ENCODE results near the gene PTPRM.

Gene PTPRM

DNA sequence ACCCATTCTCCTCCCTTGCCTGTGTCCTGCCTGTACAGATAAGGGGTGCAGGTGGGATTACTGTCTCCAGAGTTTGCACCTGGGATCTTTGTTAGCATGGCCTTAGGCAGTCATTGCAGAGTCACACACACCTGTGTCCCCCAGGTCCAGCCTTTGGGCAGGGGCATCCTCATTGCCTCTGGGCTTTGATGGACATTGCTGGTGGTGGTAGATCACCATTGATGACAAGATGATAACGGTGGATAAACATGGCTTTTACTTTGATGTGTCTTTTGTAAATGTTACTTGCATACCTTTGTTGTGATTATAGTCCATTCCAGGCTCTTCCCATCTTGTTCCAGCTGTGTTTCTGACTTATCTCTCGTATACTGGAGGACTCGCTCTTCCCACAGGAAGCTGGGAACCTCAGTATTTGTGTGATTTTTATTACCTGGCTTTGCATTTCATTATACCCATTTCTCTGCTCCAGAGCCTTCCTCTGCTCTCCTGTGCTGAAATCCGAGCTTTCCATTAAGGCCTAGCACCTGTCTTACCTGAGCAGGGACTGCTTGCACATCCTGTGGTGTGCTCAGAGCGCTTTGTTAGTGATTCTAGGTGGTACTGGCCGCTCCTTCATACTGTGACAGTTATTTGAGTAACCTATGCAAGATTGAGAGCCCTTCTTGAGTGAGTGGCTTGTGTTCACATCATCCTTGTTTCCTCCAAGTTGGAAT is 79.2 kb downstream of the PTPRM start:
- Histone ChIP-seq H2AFZ (ENCODE audit: low read depth) (no peak overlapping the region), H3K27me3 (ENCODE audit: insufficient read depth, low read depth) (no peaks in the 10 kb centered on the region), H3K36me3 (ENCODE audit: insufficient read depth) (no peaks in the 10 kb centered on the region), H3K4me3 (IDR thresholded peaks at IDR 0.05; ENCODE audit: insufficient read depth, low read depth, low read length) (no peak overlapping the region), H3K4me2 (no peak overlapping the region), H3K9ac (no peak overlapping the region), H3K27ac (no peak overlapping the region), H3K79me2 (ENCODE audit: insufficient read depth, low read depth) (no peaks in the 10 kb centered on the region; the same call in 1 of the 2 replicates), H3K4me1 (ENCODE audit: low read depth, poor library complexity, severe bottlenecking) (peaks cover 3% of the 10 kb centered on the region), H4K20me1 (ENCODE audit: insufficient read depth) (no peaks in the 10 kb centered on the region)
- TF ChIP-seq, protein P1, sequence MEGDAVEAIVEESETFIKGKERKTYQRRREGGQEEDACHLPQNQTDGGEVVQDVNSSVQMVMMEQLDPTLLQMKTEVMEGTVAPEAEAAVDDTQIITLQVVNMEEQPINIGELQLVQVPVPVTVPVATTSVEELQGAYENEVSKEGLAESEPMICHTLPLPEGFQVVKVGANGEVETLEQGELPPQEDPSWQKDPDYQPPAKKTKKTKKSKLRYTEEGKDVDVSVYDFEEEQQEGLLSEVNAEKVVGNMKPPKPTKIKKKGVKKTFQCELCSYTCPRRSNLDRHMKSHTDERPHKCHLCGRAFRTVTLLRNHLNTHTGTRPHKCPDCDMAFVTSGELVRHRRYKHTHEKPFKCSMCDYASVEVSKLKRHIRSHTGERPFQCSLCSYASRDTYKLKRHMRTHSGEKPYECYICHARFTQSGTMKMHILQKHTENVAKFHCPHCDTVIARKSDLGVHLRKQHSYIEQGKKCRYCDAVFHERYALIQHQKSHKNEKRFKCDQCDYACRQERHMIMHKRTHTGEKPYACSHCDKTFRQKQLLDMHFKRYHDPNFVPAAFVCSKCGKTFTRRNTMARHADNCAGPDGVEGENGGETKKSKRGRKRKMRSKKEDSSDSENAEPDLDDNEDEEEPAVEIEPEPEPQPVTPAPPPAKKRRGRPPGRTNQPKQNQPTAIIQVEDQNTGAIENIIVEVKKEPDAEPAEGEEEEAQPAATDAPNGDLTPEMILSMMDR (conservative IDR thresholded peaks at IDR 0.05; ENCODE audit: low read depth, low read length) = no peak

DNA sequence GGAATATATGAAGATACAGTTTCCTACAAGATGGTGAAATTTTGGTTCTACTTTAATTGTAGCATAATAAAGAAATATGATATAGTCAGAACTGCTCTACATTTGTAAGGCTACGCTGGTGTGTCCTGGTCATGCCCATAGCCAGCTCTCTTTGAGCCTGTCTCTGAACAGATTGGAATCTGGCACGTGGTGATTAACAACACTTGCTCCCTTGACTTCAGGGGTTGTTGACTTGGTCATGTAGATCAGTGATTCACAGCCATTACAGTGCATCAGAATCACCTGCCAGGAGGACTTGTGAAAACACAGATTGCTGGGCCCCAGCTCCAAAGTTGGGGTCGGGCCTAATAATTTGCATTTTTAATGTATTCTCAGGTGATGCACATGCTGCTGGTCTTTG is 80.4 kb downstream of the PTPRM start:
- TF ChIP-seq, protein P1 (conservative IDR thresholded peaks at IDR 0.05; ENCODE audit: low read depth, low read length) = no peak
- H3K9ac ChIP-seq = no peak overlapping the region
- H3K27ac ChIP-seq = no peak overlapping the region
- H3K27me3 ChIP-seq (ENCODE audit: insufficient read depth, low read depth) = no peaks in the 10 kb centered on the region
- peaks cover 3% of the 10 kb centered on the region for H3K4me1 ChIP-seq (ENCODE audit: low read depth, poor library complexity, severe bottlenecking)
- no peak overlapping the region for H3K4me3 ChIP-seq (IDR thresholded peaks at IDR 0.05; ENCODE audit: insufficient read depth, low read depth, low read length)
- no peaks in the 10 kb centered on the region for H4K20me1 ChIP-seq (ENCODE audit: insufficient read depth)
- H3K4me2 ChIP-seq = no peak overlapping the region
- H3K79me2 ChIP-seq (ENCODE audit: insufficient read depth, low read depth) = no peaks in the 10 kb centered on the region; the same call in 1 of the 2 replicates
- H3K36me3 ChIP-seq (ENCODE audit: insufficient read depth) = no peaks in the 10 kb centered on the region
- H2AFZ ChIP-seq (ENCODE audit: low read depth) = no peak overlapping the region

DNA sequence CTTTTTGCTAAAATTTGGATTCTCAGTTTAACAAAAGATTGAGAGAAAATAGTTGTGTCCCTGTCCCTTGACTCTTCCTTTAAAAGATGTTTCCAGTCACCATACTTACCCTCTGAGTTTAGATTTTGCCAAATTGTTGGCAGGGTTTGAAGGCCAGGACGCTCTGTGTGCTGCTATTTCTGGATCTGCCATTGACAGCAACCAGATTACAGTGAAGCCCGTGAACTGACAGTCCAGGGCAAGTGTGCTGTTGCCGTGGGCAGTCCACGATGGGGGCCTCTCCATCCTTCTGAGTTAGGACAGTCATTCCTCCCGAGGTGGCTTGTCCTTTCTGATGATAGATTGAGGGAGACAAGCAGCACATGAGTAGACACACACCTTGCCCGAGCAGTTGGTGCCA is 89.9 kb downstream of the PTPRM start:
- Histone ChIP-seq H3K9ac (no peak overlapping the region), H3K27ac (no peak overlapping the region), H3K4me1 (ENCODE audit: low read depth, poor library complexity, severe bottlenecking) (peaks cover 9% of the 10 kb centered on the region), H3K79me2 (ENCODE audit: insufficient read depth, low read depth) (no peaks in the 10 kb centered on the region), H3K4me3 (IDR thresholded peaks at IDR 0.05; ENCODE audit: insufficient read depth, low read depth, low read length) (no peak overlapping the region), H3K36me3 (ENCODE audit: insufficient read depth) (no peaks in the 10 kb centered on the region), H2AFZ (ENCODE audit: low read depth) (no peak overlapping the region), H4K20me1 (ENCODE audit: insufficient read depth) (no peaks in the 10 kb centered on the region), H3K4me2 (no peak overlapping the region), H3K27me3 (ENCODE audit: insufficient read depth, low read depth) (no peaks in the 10 kb centered on the region)
- TF ChIP-seq, protein P1 (conservative IDR thresholded peaks at IDR 0.05; ENCODE audit: low read depth, low read length) = no peak

DNA sequence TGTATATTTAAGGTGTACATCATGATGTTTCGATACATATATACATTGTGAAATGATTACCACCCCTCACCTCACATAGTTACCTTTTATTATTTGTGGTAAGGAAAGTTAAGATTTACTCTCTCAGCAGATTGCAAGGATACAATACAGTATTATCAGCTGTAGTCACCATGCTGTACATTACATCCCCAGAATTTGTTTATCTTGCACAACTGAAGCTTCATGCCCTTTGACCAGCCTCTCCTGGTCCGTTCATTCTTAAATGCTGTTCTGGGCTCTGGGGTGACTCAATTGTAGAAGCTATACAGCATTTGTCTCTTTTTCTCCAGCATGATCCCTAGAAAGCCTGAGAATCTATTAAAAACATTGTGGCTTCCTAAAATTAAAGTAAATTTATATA is 90.8 kb downstream of the PTPRM start:
- Histone ChIP-seq H2AFZ (ENCODE audit: low read depth) (no peak overlapping the region), H3K4me2 (no peak overlapping the region), H3K4me3 (IDR thresholded peaks at IDR 0.05; ENCODE audit: insufficient read depth, low read depth, low read length) (no peak overlapping the region), H3K79me2 (ENCODE audit: insufficient read depth, low read depth) (no peaks in the 10 kb centered on the region), H3K27ac (no peak overlapping the region), H4K20me1 (ENCODE audit: insufficient read depth) (no peaks in the 10 kb centered on the region), H3K9ac (no peak overlapping the region), H3K4me1 (ENCODE audit: low read depth, poor library complexity, severe bottlenecking) (peaks cover 9% of the 10 kb centered on the region), H3K27me3 (ENCODE audit: insufficient read depth, low read depth) (no peaks in the 10 kb centered on the region), H3K36me3 (ENCODE audit: insufficient read depth) (no peaks in the 10 kb centered on the region)
- TF ChIP-seq, protein P1 (conservative IDR thresholded peaks at IDR 0.05; ENCODE audit: low read depth, low read length) = no peak

Measured in KMS-11 (cell line).